Omental fat pad (tissue), 4 donors: Measurements from ENCODE around the gene VPS37D. TPM values are rescaled to one million over a fixed set of nuclear protein-coding genes. Genes with fewer than 3 reads are reported as not detected.
"Not testable (repeated sequence)": the region's sequence is repeated elsewhere in the genome, so short reads cannot be mapped to it uniquely, and the experiment has no call there.

ENCODE experiments used
- ATAC-seq: fragments of 150-250 bp; one replicate; pipeline ENCODE4 v1.9.1; 2016; ENCODE audit warnings: mild to moderate bottlenecking, moderate library complexity; ENCODE audit not compliant: low FRiP score
- DNase-seq: peaks from one replicate; pipeline ENCODE4 v3.0.0-alpha.2; 2019; ENCODE audit warnings: low spot score
- total RNA-seq, 4 donors: library from RNA; depleted of rRNA; stranded (reverse); fragments of >200 nt; gene quantifications; one replicate each; pipeline ENCODE4 v1.1.0, GENCODE V29; 2016
- TF ChIP-seq, protein P1 (sequence below), 3 donors: fragments of 450-650 bp; IDR thresholded peaks; one replicate each; pipeline ENCODE4 v1.5.1; 2016 to 2017; ENCODE audit warnings: antibody characterized with exemption in 3 of 3, mild to moderate bottlenecking in 3 of 3, moderate library complexity in 2 of 3

The VPS37D gene
- total RNA-seq, 4 donors from 2014 or later, result 0.28 to 1.5 (median 1.1) TPM; not detected in 1

DNA sequence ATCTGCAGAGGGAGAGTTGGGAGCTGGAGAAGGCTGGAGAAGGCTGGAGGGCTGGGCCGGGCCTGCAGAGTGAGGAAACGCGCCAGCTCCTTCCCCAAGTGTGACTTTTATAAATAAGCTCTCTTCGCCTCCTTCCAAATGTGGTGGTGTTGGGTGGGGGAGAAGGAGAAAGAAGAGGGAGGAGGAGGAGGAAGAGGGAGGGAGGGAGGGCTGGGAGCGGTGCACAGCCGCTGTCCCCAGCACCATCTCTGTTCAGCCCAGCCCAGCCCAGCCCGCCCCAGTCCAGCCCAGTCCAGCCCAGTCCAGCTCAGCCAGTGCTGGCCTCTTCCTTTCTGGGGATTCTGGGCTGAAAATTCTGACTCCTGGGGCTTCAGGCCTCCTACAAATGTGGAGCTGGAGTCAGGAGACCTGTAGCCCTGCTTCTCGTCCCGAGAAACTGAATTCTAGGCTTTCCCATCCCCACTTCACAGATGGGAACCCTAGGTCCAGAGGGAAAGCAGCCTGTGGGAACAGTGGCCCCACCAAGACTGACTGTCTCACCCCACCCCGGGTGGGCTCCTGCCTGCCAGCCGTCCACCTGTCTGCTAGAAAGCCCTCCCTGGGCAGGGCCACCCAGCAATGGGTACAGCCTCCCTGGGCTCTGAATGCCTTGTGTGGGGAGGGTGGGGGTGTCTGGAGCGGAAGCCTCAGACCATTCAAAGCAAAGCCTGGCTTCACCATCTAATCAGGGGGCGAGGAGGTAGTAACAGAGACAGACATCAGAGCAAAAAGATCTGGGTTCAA, 49.6 kb downstream of the VPS37D start:
- TF ChIP-seq, protein P1, sequence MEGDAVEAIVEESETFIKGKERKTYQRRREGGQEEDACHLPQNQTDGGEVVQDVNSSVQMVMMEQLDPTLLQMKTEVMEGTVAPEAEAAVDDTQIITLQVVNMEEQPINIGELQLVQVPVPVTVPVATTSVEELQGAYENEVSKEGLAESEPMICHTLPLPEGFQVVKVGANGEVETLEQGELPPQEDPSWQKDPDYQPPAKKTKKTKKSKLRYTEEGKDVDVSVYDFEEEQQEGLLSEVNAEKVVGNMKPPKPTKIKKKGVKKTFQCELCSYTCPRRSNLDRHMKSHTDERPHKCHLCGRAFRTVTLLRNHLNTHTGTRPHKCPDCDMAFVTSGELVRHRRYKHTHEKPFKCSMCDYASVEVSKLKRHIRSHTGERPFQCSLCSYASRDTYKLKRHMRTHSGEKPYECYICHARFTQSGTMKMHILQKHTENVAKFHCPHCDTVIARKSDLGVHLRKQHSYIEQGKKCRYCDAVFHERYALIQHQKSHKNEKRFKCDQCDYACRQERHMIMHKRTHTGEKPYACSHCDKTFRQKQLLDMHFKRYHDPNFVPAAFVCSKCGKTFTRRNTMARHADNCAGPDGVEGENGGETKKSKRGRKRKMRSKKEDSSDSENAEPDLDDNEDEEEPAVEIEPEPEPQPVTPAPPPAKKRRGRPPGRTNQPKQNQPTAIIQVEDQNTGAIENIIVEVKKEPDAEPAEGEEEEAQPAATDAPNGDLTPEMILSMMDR (IDR thresholded peaks at IDR 0.05), result no peak
- DNase-seq (no peak), ATAC-seq (no peak)

DNA sequence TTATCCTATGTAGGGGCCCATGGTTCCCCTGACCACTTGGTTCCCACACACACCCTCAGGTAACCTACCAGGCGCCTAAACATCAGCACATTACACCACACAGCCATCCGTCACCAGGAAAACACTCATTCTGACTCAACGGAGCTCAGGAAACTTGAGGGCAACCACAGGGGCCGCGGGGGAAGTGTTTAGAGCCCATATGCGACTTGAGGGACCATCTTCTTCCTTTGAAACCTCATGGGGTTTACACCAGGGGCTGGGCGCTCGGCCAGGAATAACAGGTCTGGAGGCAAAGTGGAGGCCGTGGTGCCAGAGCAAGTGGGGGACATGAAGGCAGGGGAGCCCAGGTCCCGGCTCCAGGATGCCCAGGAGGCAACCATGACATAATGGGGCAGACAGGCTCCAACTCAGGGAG, 50.4 kb downstream of the VPS37D start:
- no peak for DNase-seq
- ATAC-seq, result no peak
- TF ChIP-seq, protein P1 (IDR thresholded peaks at IDR 0.05), result no peak

DNA sequence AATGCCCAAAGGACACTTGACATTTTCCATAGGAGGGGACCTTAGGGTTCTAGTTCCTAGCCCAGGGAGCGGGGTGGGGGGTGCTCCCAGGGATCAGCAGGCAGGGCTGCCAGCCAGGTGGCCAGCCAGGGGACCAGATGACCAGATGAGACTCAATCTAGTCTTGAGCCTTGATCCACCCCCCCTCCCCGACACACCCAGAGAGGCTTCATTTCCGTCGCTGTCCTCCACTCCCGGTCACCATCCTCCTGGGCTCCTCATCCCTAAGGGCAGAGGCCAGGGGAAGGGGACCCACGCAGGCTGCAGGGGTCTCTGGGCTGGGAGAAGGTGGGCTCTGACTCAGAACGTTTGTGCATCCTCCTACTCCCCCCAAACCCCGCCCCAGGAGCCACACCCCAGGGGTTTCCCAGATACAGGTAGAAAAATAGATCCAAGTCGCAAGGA, 50.8 kb downstream of the VPS37D start:
- TF ChIP-seq, protein P1 (IDR thresholded peaks at IDR 0.05), result no peak
- ATAC-seq, result no peak
- no peak for DNase-seq

DNA sequence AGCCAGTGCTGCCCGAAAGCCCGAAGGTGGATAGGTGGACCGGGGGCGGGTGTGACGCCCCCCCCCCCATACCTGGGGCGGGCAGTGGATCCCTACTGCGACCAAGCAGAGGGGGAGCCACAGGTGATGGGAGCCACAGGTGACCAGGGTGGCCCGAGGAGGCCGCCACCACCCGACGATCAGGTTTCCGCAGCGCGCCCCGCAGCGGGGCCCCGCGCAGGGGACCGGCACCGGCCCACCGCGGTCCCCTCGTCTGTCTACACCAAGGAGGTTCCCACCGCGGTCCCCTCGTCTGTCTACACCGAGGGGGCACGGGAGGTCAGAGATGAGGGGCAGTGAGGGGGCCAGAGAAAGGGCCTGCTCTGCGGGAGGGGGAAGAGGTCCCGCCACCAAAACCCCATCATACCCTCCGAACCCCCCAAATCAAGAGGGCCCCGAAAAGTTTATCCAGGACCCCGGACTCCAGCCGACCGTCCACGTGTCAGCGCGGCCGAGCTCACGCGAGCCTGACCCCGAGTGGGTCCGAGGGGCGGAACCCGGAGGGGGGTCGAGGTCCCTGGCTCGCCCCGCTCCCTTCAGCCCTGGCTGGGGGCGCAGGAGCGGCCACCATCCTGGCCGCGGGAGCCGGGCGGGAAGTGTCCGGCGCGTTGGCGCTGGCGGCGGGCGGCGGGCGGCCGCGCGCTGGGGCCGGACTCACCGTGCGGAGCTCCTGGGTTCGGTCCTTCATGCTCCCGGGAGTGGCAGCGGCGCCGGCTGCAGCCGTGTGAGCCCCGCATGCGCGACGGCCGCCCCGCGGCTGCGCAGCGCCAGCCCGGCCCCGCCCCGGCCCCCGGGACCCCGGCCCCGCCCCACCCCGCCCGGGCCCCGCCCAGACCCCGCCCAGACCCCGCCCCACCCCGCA, 51.5 kb downstream of the VPS37D start, which contains the start of gene STX1A:
STX1A (minus strand) TSS at position 765 of the 901 bp plus-strand sequence; CDS start at position 727, 38 bp downstream.
- TF ChIP-seq, protein P1 (IDR thresholded peaks at IDR 0.05), result no peak
- ATAC-seq (peak; percentile 88), DNase-seq (no peak)

DNA sequence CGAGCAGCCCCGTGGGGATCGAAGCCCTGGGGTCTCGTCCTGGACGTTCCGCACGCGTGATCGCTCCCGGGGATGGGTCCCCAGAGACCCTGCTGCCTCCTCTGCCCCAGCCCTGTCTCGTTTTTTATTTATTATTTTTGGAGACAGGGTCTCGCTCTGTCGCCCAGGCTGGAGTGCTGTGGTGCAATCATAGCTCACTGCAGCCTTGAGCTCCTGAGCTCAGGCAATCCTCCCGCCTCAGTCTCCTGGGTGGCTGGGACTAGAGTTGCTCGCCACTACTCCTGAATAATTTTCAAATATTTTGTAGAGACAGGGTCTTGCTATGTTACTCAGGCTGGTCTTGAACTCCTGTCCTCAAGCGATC, 52.2 kb downstream of the VPS37D start:
- ATAC-seq, result peak; percentile 11

DNA sequence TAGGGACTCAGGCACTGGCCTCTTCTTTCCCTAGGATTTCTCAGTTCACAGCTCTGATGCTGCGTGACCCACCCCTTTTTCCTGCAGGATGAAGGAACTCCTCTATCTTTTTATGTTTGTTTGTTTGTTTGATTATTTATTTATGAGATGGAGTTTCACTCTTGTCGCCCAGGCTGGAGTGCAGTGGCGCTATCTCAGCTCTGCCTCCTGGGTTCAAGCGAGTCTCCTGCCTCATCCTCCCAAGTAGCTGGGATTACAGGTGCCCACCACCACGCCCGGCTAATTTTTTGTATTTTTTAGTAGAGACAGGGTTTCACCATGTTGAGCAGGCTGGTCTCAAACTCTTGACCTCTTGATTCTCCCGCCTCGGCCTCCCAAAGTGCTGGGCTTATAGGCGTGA, 52.8 kb downstream of the VPS37D start:
- ATAC-seq, DNase-seq: not testable (repeated sequence)

More for the DNA sequence above, 52.2 kb downstream of the VPS37D start:
- DNase-seq, result no peak
- TF ChIP-seq, protein P1 (IDR thresholded peaks at IDR 0.05), result no peak

DNA sequence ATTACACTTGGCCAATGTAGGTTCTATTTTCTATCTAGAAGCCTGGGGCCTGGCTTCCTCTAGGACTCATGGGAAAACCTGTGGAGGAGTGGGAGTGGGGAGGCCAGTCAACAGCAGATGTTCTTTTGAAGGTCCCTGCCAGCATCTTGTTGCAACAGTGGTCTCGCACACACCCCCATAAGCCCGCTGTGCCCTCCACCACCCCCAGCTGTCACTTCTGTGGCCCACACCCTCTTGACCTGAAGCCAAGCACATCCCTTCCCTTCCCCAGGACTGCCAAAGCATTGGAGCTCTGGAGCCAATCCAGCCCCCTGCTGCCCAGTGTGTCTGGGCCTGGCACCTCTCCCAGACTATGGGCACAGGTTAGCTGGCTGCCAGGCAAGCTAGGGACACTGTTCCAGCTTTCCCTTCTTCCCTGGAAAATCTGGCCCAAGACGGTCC, 53.8 kb downstream of the VPS37D start:
- ATAC-seq (no peak), DNase-seq (no peak)
- TF ChIP-seq, protein P1 (IDR thresholded peaks at IDR 0.05), result no peak
